HG02981 (cell line): ENCODE data around the gene TNIP2.
"Not testable (repeated sequence)": the region's sequence is repeated elsewhere in the genome, so short reads cannot be mapped to it uniquely, and the experiment has no call there.

Source experiments
- ATAC-seq: cut with Tn5 transposase; IDR thresholded peaks from one replicate; pipeline ENCODE4 v1.9.1; 2021; ENCODE audit warnings: mild to moderate bottlenecking, moderate library complexity; ENCODE audit not compliant: unreplicated experiment

Gene TNIP2

GRCh38 chr4:2745981-2746806, 9.9 kb downstream of the TNIP2 start:
- peak; percentile 91 for ATAC-seq

DNA sequence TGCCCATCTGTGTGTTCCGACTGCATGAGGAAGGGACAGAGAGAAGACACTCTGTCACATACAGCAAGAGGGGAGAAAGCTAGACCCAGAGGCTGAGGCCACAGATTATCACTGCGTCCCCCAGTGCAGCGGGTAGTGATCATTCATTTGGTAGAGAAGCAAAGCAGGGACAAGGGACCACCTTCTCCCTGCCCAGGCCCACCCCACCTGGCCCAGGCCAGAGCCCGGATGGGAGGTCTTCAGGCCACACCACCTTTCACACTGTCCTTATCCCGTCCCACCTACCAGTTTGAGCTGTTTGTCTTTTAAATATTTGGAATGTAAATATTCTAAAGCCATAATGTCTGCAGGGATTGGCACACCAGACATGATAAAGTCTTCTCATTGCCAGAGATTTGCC, 10.6 kb downstream of the TNIP2 start:
- no peak for ATAC-seq

DNA sequence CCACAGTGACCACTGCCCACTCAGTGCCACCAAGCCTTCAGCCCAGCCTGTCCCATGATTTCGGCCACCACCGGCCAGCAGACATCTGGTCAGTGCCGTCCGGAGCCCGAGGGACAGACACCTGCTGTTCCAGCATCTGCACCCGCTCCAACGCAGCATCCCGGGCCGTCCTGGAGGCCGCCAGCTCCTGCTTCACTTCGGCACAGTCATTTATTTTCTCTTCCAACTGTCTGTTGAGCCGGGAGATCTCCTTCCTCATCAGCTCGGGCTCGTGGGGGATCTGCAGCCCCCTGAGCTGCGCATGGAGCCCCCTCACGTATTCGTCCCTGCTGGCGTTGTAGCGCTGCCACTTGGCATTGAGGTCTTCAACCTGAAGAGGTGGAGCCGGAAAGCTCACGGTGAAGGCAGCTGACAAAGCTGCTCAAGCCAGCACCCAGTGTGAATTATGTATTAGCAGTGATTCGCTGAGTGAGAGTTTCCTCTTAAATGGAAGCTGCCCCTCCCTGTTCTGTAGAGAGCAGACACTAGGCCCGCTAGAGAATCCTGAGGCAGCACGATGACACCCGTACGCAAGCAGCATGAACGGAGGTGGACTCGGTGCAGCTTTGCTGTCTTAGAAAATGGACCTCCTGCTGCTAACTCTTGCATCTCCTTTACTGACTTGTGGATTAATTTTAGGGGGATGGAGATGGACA, 11.4 kb downstream of the TNIP2 start:
- ATAC-seq: no peak

GRCh38 chr4:2743518-2744445, 12.4 kb downstream of the TNIP2 start:
- no peak for ATAC-seq

GRCh38 chr4:2742823-2743517, 13.2 kb downstream of the TNIP2 start:
- ATAC-seq: no peak

- ATAC-seq: no peak
Observed at GRCh38 chr4:2742081-2742822, 13.9 kb downstream of the TNIP2 start.

- no peak for ATAC-seq
Observed at GRCh38 chr4:2741626-2742025, 14.5 kb downstream of the TNIP2 start.

DNA sequence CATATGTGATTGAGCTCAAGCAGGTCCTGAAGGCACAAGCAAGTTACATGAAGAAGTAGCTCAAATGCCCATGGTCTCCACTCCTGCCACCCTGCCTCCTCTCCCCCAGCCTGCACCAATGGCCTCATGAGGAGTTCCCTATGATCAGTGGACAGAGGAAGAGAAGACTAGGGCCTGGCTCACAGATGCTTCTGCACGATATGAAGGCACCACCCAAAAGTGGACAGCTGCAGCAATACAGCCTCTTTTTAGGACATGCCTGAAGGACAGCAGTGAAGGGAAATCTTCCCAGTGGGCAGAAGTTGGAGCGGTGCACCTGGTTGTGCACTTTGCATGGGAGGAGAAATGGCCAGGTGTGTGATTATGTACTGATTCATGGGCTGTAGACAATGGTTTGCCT, 17.8 kb downstream of the TNIP2 start:
- not testable (repeated sequence) for ATAC-seq

DNA sequence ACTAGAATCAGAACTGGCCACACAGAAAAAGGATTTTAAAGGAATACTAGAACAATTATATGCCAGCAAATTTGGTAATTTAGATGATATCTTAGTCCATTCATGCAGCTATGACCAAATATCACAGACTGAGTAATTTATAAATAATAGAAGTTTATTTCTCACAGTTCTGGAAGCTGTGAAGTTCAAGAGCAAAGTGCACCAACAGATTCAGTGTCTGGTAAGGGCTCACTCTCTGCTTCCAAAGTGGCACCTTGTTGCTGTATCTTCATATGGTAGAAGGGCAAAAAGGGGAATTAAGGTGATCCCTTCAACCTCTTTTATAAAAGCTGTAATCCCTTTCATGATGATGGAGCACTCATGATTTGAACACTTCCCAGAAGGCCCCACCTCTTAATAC, 20.3 kb downstream of the TNIP2 start:
- no peak for ATAC-seq

- ATAC-seq: no peak
Observed at GRCh38 chr4:2734612-2735011, 21.5 kb downstream of the TNIP2 start.

DNA sequence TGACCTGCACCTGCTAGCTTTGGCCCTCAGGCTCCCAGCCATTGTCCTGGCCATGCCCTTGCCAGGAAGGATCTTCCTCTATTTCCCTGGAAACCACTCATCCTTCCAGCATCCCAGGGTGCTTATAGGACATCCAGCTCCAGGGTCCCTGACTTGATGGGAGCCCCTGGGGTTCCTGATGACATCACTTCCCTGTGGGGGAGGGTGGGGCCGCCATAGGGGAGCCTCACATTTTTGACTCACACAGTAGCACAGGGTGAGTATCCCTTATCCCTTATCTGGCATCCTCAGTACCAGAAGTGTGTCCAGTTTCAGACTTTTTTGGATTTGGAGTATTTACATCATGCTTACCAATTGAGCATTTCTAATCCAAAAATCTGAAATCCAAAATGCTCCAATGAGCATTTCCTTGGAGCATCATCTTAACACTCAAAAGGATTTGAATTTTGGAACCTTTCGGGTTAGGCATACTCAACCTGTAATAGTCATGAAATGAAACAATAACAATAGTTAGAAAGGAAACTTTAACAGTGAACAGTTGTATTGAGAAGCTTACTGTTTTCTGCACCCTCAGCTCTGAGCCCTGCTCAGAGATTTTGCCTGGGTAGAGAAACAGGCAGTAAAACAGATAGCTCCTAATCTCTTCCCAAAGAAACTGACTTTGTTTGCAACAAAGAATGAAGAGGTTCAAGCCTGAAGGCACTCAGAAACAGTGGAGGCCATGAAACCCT, 22.1 kb downstream of the TNIP2 start:
- ATAC-seq: no peak

- no peak for ATAC-seq
Observed at GRCh38 chr4:2733001-2733843, 22.9 kb downstream of the TNIP2 start.

DNA sequence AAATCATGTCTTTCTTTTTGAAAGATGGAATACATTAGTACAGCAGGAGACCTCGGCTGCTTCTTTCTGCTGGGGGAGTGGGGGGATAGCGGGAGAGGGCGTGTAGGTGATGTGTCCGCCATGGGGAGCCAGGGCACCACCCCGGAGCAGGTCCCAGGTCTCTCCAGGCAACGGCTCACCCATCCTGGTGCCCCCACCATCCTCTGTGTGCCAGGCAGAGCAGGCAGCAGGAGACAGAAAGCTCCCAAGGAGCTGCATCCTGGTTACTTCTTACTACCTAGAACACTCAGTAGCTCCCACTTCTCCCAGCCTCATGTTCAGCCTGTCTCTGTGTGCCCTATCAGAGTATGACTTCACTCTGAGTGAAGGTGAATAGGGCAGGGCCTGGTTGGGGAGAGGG, 23.6 kb downstream of the TNIP2 start:
- ATAC-seq: no peak

GRCh38 chr4:2731907-2732317, 24.2 kb downstream of the TNIP2 start:
- ATAC-seq: no peak

GRCh38 chr4:2729533-2729875, 26.6 kb downstream of the TNIP2 start:
- no peak for ATAC-seq

DNA sequence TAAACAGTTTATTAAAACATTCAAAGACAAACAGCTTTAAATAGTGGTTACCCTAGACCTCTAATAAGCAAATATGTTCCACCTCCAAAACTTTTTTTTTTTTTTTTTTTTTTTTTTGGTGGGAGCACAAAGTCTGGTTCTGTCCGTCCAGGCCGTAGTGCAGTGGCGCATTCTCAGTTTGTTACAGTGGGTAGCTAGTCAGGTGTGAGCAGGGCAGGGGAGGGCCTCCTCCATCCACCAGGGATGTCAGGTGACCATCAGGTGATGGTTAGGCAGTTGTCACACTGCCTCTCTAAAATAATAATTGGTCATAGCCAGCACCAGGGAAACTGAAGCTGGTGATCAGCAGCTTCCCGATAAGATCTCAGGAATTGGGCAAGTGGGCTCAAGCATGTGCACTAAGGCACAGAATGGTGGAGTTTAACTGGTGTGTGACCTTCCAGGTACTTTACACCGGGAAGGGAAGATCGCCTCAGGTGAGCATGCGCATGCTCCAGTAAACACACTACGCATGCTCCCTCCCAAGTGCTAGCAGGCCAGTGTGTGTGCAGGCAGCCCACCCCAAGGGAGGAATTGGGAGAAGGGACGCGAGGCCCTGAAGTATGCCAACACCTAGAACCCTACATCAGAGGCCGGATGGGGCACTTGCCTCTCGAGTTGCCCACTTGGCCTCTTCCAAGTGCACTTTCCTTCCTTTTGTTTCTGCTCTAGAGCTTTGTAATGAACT, 27.2 kb downstream of the TNIP2 start:
- ATAC-seq: no peak

DNA sequence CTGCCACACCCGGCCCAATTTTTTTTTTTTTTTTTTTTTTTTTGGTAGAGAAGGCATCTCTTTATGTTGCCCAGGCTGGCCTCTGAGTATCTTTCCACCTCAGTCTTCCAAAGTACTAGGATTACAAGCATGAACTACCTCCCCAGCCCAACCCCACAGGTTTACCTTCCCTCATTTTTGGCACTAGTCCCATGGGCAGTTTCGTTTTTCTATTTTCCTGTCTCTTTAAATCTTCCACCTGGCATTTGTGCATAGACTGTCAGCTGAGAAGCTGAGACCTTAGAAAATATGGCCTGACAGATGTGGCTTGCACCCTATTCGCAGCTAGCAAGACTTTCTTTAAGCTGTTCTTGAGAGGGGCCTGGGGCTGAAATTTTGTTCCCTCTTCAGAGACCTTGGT, 27.9 kb downstream of the TNIP2 start:
- no peak for ATAC-seq

- not testable (repeated sequence) for ATAC-seq
Observed at GRCh38 chr4:2726881-2727280, 29.3 kb downstream of the TNIP2 start.
